ENCODE data around the gene SH3PXD2B. TPM values are rescaled to one million over a fixed set of nuclear protein-coding genes. Genes with fewer than 3 reads are reported as not detected.

The SH3PXD2B gene
- total RNA-seq, 6 experiments from 2014 or later, result 2.5 to 6.8 (median 5.2) TPM

DNA sequence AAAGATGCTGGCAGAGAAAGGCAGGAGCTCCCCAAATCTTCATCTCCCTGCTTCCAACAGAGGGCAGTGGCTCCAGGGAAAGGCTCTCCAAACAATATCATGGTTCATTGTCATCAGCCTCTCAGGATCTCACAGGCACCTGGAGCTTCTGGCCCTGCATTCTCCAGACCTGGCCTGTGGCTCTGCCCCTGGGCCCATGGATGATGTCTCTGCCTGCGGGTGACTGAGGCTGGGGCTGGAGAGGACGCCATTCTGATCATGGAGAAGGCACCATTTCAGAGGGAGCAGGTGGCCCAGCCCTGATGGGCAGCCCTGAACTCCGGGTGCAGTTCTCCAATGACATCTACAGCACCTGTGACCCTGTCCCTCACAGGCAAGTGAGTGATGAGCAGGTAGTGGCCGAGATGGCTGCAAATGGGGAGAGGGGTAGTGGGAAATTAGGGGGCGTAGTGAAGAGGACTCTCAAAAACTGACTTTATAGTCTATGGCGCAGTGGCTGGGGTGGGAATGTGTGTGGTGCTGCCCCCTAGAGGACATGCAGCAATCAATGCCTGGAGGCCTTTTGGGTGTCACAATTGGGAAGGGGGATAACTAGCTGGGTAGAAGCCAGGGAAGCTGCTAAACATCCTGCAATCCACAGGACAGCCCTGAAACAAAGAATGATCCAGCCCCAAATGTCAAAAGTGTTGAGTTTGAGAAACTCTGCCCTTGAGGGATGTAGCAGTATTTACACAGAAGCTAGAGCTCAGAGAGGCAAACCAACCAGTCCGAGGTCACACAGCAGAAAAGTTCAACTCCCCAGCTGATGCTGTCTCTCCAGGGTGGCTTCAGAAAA is 3.2 kb downstream of the SH3PXD2B start:
- WGBS (ENCODE audit: insufficient coverage, low coverage, low lambda C conversion rate, missing lambda C conversion rate), result 77% methylated on average over 3 of the region's 7 CpGs
- Histone ChIP-seq H3K36me3 (no peaks in the 10 kb centered on the region), H3K9me3 (no peaks in the 10 kb centered on the region), H3K27me3 (no peaks in the 10 kb centered on the region), H3K4me3 (no peak overlapping the region), H3K27ac (no peak overlapping the region), H3K4me1 (no peaks in the 10 kb centered on the region)
- no peak for TF ChIP-seq POLR2A (IDR thresholded peaks at IDR 0.05)
- TF ChIP-seq, protein P1, sequence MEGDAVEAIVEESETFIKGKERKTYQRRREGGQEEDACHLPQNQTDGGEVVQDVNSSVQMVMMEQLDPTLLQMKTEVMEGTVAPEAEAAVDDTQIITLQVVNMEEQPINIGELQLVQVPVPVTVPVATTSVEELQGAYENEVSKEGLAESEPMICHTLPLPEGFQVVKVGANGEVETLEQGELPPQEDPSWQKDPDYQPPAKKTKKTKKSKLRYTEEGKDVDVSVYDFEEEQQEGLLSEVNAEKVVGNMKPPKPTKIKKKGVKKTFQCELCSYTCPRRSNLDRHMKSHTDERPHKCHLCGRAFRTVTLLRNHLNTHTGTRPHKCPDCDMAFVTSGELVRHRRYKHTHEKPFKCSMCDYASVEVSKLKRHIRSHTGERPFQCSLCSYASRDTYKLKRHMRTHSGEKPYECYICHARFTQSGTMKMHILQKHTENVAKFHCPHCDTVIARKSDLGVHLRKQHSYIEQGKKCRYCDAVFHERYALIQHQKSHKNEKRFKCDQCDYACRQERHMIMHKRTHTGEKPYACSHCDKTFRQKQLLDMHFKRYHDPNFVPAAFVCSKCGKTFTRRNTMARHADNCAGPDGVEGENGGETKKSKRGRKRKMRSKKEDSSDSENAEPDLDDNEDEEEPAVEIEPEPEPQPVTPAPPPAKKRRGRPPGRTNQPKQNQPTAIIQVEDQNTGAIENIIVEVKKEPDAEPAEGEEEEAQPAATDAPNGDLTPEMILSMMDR (IDR thresholded peaks at IDR 0.05), result peak; percentile 45 to 58 (median 56)
- DNase-seq (no peak), ATAC-seq (peak in 3 of 4 donors; percentile 16 to 41 (median 17))
- intact Hi-C loops (cut with DNase I), result no loop called here

DNA sequence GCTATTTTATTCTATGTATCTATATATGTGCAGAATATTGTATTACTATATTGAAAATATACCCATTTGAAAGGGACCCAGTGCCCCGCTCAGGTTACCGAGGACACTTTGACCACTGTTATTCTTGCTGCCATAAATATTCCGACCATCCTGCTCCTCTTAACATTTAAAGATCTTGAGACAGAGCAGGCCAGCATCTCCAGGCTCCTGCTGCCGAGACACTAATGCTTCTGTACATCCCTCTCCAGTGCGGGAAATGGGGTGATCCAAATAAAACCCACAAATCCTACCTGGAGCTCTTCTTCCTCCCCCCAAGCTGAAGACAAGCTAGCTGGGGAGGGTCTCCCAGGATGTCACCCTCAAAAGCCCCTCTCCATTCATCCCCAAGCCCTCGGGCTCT is 3.9 kb downstream of the SH3PXD2B start:
- Histone ChIP-seq H3K36me3 (no peaks in the 10 kb centered on the region), H3K27me3 (no peaks in the 10 kb centered on the region), H3K4me1 (no peaks in the 10 kb centered on the region), H3K9me3 (no peaks in the 10 kb centered on the region), H3K27ac (no peak overlapping the region), H3K4me3 (no peak overlapping the region)
- no peak for ATAC-seq
- no peak for DNase-seq
- intact Hi-C loops (cut with DNase I), result no loop called here
- WGBS (ENCODE audit: insufficient coverage, low coverage, low lambda C conversion rate, missing lambda C conversion rate), result 96% methylated on average over 3 of the region's 6 CpGs
- TF ChIP-seq POLR2A (IDR thresholded peaks at IDR 0.05), result no peak
- TF ChIP-seq, protein P1 (IDR thresholded peaks at IDR 0.05), result no peak

DNA sequence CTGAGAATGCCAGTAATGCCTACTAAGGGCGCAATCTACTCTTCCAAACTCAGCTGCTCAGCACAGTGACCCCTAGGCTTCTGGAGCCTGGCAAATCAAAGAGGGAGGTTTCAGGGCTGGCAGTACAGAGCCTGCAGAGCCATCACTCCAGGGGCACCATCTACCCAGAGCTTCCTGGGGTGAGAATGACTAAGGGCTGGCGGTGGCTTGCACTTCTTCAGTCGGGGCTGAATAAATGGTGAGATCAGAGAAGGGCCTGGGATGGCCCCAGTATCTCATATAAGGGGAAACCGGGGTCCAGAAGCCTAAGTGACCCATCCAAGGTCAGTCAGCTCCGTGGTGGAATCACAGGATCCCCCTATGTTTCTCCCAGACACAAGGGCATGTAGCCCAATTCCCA is 5.3 kb downstream of the SH3PXD2B start:
- H3K27me3 ChIP-seq, result no peaks in the 10 kb centered on the region
- ATAC-seq, result no peak
- no peak for DNase-seq
- H3K36me3 ChIP-seq, result no peaks in the 10 kb centered on the region
- no peak overlapping the region for H3K4me3 ChIP-seq
- no peaks in the 10 kb centered on the region for H3K4me1 ChIP-seq
- intact Hi-C loops (cut with DNase I), result no loop called here
- no peaks in the 10 kb centered on the region for H3K9me3 ChIP-seq
- TF ChIP-seq POLR2A (IDR thresholded peaks at IDR 0.05), result no peak
- TF ChIP-seq, protein P1 (IDR thresholded peaks at IDR 0.05), result no peak
- WGBS (ENCODE audit: insufficient coverage, low coverage, low lambda C conversion rate, missing lambda C conversion rate), result 78% methylated on average over 4 of the region's 5 CpGs
- no peak overlapping the region for H3K27ac ChIP-seq

DNA sequence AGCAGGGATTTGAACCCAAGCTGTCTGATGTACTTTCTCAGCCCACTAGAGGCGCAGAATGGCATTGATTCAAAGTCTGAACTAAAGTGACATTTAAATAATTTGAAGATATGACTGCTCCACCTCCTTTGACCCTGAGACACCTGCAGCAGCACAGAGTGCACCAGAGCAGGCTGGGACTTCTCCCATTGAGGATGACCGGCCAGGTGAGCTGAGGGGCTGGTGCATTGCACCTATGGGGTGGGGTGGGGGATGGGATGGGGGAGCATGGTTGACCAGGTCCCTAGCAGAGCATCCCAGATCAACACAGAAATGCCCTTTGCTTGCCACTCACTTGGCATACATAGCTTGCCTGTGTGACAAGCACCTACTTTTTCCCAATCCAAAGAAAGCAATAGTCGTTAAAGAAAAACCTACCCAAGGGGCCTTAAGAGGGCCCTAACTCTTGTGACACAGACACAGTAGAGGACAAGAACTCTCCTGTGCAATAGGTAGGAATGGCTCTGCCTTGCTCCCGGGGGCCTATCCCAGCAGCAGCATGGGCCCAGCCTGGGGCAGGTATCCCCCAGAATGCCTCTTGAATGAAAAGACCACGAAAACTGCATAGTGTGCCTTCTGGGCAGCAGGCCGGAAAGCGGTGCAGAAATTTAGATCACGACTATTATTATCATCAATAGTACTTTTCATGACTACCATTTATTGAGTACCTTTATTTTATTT is 6.5 kb downstream of the SH3PXD2B start:
- no peak for ATAC-seq

More for the DNA sequence above, 6.5 kb downstream of the SH3PXD2B start:
- Histone ChIP-seq H3K4me3 (no peak overlapping the region), H3K4me1 (no peaks in the 10 kb centered on the region), H3K36me3 (no peaks in the 10 kb centered on the region), H3K27ac (no peak overlapping the region), H3K27me3 (no peaks in the 10 kb centered on the region), H3K9me3 (no peaks in the 10 kb centered on the region)
- intact Hi-C loops (cut with DNase I), result no loop called here
- DNase-seq, result no peak
- TF ChIP-seq, protein P1 (IDR thresholded peaks at IDR 0.05), result no peak
- no peak for TF ChIP-seq POLR2A (IDR thresholded peaks at IDR 0.05)
- WGBS (ENCODE audit: insufficient coverage, low coverage, low lambda C conversion rate, missing lambda C conversion rate), result 89% methylated on average over 6 of the region's 8 CpGs

Measured in right lobe of liver (tissue), 6 donors.